Esophagus squamous epithelium (tissue), 4 donors: Measurements from ENCODE around the gene EBF4.

Source experiments
- POLR2A ChIP-seq, 4 donors: fragments of 450-650 bp; IDR thresholded peaks; one replicate each; pipeline ENCODE4 v1.6.1; 2017; ENCODE audit warnings: antibody characterized with exemption in 4 of 4, mild to moderate bottlenecking in 4 of 4, moderate library complexity in 3 of 4
- TF ChIP-seq, protein P1 (sequence below), 6 experiments: fragments of 450-650 bp in 4 of 6; fragments of 200-600 bp in 2 of 6; sonication (generic) in 2 of 6; IDR thresholded peaks; one replicate each; pipeline ENCODE4 v1.5.1; 2016 to 2019; ENCODE audit warnings: antibody characterized with exemption in 6 of 6, mild to moderate bottlenecking in 4 of 6, moderate library complexity in 4 of 6

DNA sequence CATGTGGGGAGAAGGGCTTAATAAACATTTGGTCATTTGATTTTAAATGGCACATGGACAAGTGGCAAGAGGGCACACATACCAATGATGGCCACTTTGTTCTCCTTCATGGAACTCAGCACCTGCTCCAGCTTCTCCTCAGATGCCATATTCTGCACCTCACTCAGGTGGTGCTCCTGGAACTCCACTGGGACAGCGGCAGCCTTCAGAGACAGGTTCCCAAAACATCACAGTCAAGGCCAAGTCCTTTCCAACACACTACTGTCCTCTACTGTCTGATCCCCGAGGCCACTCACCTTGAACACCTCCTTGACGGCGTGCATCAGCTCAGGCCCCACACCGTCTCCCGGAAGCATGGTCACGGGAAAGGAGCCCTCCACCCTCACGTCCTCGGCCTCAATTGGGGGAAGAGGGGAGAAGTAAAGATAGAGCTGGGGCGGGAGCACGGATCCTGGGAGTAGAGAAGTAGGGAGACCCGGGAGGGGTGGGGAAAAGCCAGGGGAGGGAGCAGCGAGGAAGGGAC, 29.2 kb upstream of the EBF4 start:
- TF ChIP-seq, protein P1, sequence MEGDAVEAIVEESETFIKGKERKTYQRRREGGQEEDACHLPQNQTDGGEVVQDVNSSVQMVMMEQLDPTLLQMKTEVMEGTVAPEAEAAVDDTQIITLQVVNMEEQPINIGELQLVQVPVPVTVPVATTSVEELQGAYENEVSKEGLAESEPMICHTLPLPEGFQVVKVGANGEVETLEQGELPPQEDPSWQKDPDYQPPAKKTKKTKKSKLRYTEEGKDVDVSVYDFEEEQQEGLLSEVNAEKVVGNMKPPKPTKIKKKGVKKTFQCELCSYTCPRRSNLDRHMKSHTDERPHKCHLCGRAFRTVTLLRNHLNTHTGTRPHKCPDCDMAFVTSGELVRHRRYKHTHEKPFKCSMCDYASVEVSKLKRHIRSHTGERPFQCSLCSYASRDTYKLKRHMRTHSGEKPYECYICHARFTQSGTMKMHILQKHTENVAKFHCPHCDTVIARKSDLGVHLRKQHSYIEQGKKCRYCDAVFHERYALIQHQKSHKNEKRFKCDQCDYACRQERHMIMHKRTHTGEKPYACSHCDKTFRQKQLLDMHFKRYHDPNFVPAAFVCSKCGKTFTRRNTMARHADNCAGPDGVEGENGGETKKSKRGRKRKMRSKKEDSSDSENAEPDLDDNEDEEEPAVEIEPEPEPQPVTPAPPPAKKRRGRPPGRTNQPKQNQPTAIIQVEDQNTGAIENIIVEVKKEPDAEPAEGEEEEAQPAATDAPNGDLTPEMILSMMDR (IDR thresholded peaks at IDR 0.05): no peak
- TF ChIP-seq POLR2A (IDR thresholded peaks at IDR 0.05): no peak
